GM12878 (cell line): ENCODE measurements around the gene IFT52. TPM values are rescaled to one million over a fixed set of nuclear protein-coding genes. Genes with fewer than 3 reads are reported as not detected.

Source experiments
- ATAC-seq: fragments of 200-7000 bp; cut with Tn5 transposase; 3 replicates; pipeline ENCODE4 v1.9.1; 2020; ENCODE audit warnings: mild to moderate bottlenecking, moderate library complexity
- BruUV-seq: library from RNA; stranded (reverse); fragments of 400-500 nt; replicated peaks from 2 replicates; lab custom pipeline; 2021; lab: Mats Ljungman, UMichigan
- CTCF ChIA-PET: fragments of 300-600 bp; sonication (Branson Sonifier 250); formaldehyde crosslinking; extraction: SDS; loops from one replicate; lab custom pipeline; 2021; ENCODE audit warnings: inconsistent platforms; lab: Yijun Ruan, JAX
- POLR2A ChIA-PET: fragments of 350-600 bp; formaldehyde crosslinking; extraction: SDS; loops from one replicate; lab custom pipeline; 2021; ENCODE audit warnings: inconsistent platforms; lab: Charles Lee
- RAD21 ChIA-PET: fragments of 300-600 bp; sonication (Branson Sonifier 250); formaldehyde crosslinking; loops from one replicate; lab custom pipeline; 2023; ENCODE audit warnings: antibody characterized with exemption; ENCODE audit not compliant: unreplicated experiment; lab: Charles Lee
- SMC1A ChIA-PET: fragments of 300-600 bp; sonication (Branson Sonifier 250); formaldehyde crosslinking; loops from one replicate; lab custom pipeline; 2023; ENCODE audit not compliant: unreplicated experiment, uncharacterized antibody; lab: Charles Lee
- DNase-seq: peaks from one replicate; pipeline ENCODE4 v3.0.0-alpha.2; 2011; ENCODE audit warnings: low read depth, low spot score
- FAIRE-seq: peaks from 3 replicates; lab custom pipeline; 2011; peaks lifted over from hg19 to GRCh38; lab: Jason Lieb, UNC
- H2AFZ ChIP-seq: 2 replicates; pipeline ENCODE4 v1.6.0; 2011; ENCODE audit warnings: low read depth, low read length, control low read depth; ENCODE audit not compliant: control insufficient read depth
- H3K27ac ChIP-seq: 2 replicates; pipeline ENCODE4 v1.5.1; 2011; ENCODE audit warnings: control low read depth; ENCODE audit not compliant: control insufficient read depth, insufficient read depth
- H3K27me3 ChIP-seq, 2 experiments: replicated peaks in 1 of 2; 2 replicates each; pipeline versions ENCODE4 v1.6.0 to v1.6.1; 2011; ENCODE audit warnings: low read length in 1 of 2; ENCODE audit not compliant: control insufficient read depth in 2 of 2, insufficient read depth in 2 of 2
- H3K36me3 ChIP-seq, 2 experiments: 2 replicates each; pipeline ENCODE4 v1.5.1; 2011; ENCODE audit warnings: low read length in 1 of 2; ENCODE audit not compliant: control insufficient read depth in 2 of 2, insufficient read depth in 2 of 2
- H3K4me1 ChIP-seq: 2 replicates; pipeline ENCODE4 v1.6.1; 2011; ENCODE audit warnings: mild to moderate bottlenecking, low read length, moderate library complexity, mixed read lengths; ENCODE audit not compliant: control insufficient read depth, insufficient read depth
- H3K4me2 ChIP-seq: 2 replicates; pipeline ENCODE4 v1.6.0; 2011; ENCODE audit warnings: control low read depth; ENCODE audit not compliant: control insufficient read depth, insufficient read depth
- H3K4me3 ChIP-seq: fragments of 200-600 bp; sonication (generic); 2 replicates; pipeline ENCODE4 v1.5.1; 2016
- H3K79me2 ChIP-seq: 2 replicates; pipeline ENCODE4 v1.6.0; 2011; ENCODE audit warnings: low read length; ENCODE audit not compliant: control insufficient read depth, insufficient read depth
- H3K9ac ChIP-seq: 2 replicates; pipeline ENCODE4 v1.8.0; 2011; ENCODE audit warnings: low read length, control low read depth, mixed read lengths; ENCODE audit not compliant: control insufficient read depth, insufficient read depth
- H3K9me3 ChIP-seq: replicated peaks from 3 replicates; pipeline ENCODE4 v1.5.1; 2011; ENCODE audit warnings: mild to moderate bottlenecking, low read length; ENCODE audit not compliant: control insufficient read depth, insufficient read depth
- H4K20me1 ChIP-seq: 2 replicates; pipeline ENCODE4 v1.6.0; 2011; ENCODE audit not compliant: control insufficient read depth, insufficient read depth
- CHD1 ChIP-seq: IDR thresholded peaks from 2 replicates; pipeline ENCODE4 v1.6.1; 2012; ENCODE audit warnings: low read depth, low read length, improper control_type of control experiment
- CHD2 ChIP-seq: IDR thresholded peaks from 2 replicates; pipeline ENCODE4 v1.6.1; 2011; ENCODE audit warnings: low read depth, low read length, improper control_type of control experiment, borderline replicate concordance
- NFIC ChIP-seq: IDR thresholded peaks from 2 replicates; pipeline ENCODE4 v1.6.1; 2012; ENCODE audit warnings: low read depth, mild to moderate bottlenecking, inconsistent platforms, low read length, moderate library complexity
- NFXL1 ChIP-seq: fragments of 450-650 bp; IDR thresholded peaks from 2 replicates; pipeline ENCODE4 v1.6.1; 2017; ENCODE audit warnings: antibody characterized with exemption, mild to moderate bottlenecking, borderline replicate concordance
- NR2C1 ChIP-seq: fragments of 450-650 bp; IDR thresholded peaks from 2 replicates; pipeline ENCODE4 v1.6.1; 2017; ENCODE audit warnings: antibody characterized with exemption, mild to moderate bottlenecking, moderate library complexity
- PAX8 ChIP-seq: fragments of 450-650 bp; IDR thresholded peaks from 2 replicates; pipeline ENCODE4 v1.6.1; 2017; ENCODE audit warnings: mild to moderate bottlenecking, moderate library complexity
- POLR2A ChIP-seq: IDR thresholded peaks from 2 replicates; pipeline ENCODE4 v1.6.1; 2011; ENCODE audit warnings: low read depth, mild to moderate bottlenecking, low read length
- RUNX3 ChIP-seq: IDR thresholded peaks from 2 replicates; pipeline ENCODE4 v1.6.1; 2012; ENCODE audit warnings: low read length, inconsistent platforms
- SMAD5 ChIP-seq: IDR thresholded peaks from 2 replicates; pipeline ENCODE4 v1.6.1; 2016; ENCODE audit warnings: antibody characterized with exemption, low read depth
- SREBF1 ChIP-seq: IDR thresholded peaks from 2 replicates; pipeline ENCODE4 v1.6.1; 2012; ENCODE audit warnings: mild to moderate bottlenecking, low read length
- ZNF24 ChIP-seq: fragments of 450-650 bp; IDR thresholded peaks from 2 replicates; pipeline ENCODE4 v1.6.1; 2017; ENCODE audit warnings: antibody characterized with exemption, mild to moderate bottlenecking
- WGBS: methylation state at CpG from one replicate; pipeline ENCODE4 v1.1.6; 2016; ENCODE audit warnings: low lambda C conversion rate; ENCODE audit not compliant: insufficient replicate concordance, insufficient coverage; ENCODE audit errors: missing lambda C conversion rate; 5-methylcytosine and 5-hydroxymethylcytosine counted together
- in situ Hi-C: fragments of 300-500 bp; cut with MboI; formaldehyde crosslinking; loops from 9 replicates; pipeline ENCODE4 v1.14.3; 2018; ENCODE audit warnings: mixed read lengths
- intact Hi-C: fragments of 100-400 bp; cut with micrococcal nuclease; formaldehyde crosslinking; loops from one replicate; pipeline ENCODE4 v1.14.2; 2022; ENCODE audit not compliant: unreplicated experiment
- polyA plus RNA-seq, 11 experiments: library from polyadenylated mRNA; depleted of rRNA in 4 of 11; unstranded in 6 of 11; stranded (reverse) in 5 of 11; fragments of >200 nt; fragmentation: Nextera tagmentation in 4 of 11; fragmentation: Illumina TruSeq in 1 of 11; extraction: Ambion mirVana in 4 of 11; extraction: Trizol in 1 of 11; gene quantifications; 1 replicate in 1 of 11; 2 replicates in 10 of 11; pipeline versions ENCODE4 v1.2.1 to v1.2.3, GENCODE V29; 2011 to 2016; ENCODE audit warnings: inconsistent platforms in 2 of 11, missing spikeins in 2 of 11, low read depth in 1 of 11
- total RNA-seq, 4 experiments: library from RNA; depleted of rRNA in 3 of 4; stranded (reverse); fragments of >200 nt in 3 of 4; fragmentation: Illumina TruSeq in 1 of 4; extraction: Trizol in 1 of 4; gene quantifications; 2 replicates each; pipeline versions ENCODE4 v1.2.1 to v1.2.3, GENCODE V29; 2013 to 2021
- TF ChIP-seq, protein P1 (sequence below): IDR thresholded peaks from 2 replicates; pipeline ENCODE4 v1.6.1; 2012; ENCODE audit warnings: low read length, inconsistent platforms
- TF ChIP-seq, protein P2 (sequence below): fragments of 450-650 bp; formaldehyde crosslinking; IDR thresholded peaks from 2 replicates; pipeline ENCODE4 v1.5.0; 2022; ENCODE audit warnings: mild to moderate bottlenecking, missing genetic modification characterization
- TF ChIP-seq, protein P3 (sequence below): fragments of 450-650 bp; IDR thresholded peaks from 2 replicates; pipeline ENCODE4 v1.6.1; 2017; ENCODE audit warnings: antibody characterized with exemption, mild to moderate bottlenecking, moderate library complexity

The IFT52 gene
- total and polyA plus RNA-seq, 10 of the 15 experiments (the other 5 are each of a cell fraction or from before 2014, with no cell fraction given), result 18.1 to 30.5 (median 26.0) TPM

- ChIA-PET SMC1A (interaction anchor here (1.5 to 2.5 kb wide), 2 partner anchors 10 to 16 kb away, joined by 3 to 8 read pairs; partner anchors contain the start of gene SGK2), POLR2A (no interaction called here), RAD21 (interaction anchor here (1.7 kb wide), 1 partner anchor 123 kb away, joined by 4 read pairs; no protein-coding TSS in a partner anchor), CTCF (no interaction called here)
- 35% methylated on average over 4 of the region's 4 CpGs for WGBS
- in situ Hi-C loops, result no loop called here
- no peaks in the 10 kb centered on the region for H3K79me2 ChIP-seq
- no peak for ATAC-seq
- no peak for DNase-seq
- H3K36me3 ChIP-seq, result no peaks in the 10 kb centered on the region
- BruUV-seq, result no TSS peak
- H3K4me3 ChIP-seq, result no peak overlapping the region
- no peaks in the 10 kb centered on the region for H4K20me1 ChIP-seq
- H3K4me2 ChIP-seq, result no peak overlapping the region
- H3K27me3 ChIP-seq, result no peaks in the 10 kb centered on the region
- no peak overlapping the region for H2AFZ ChIP-seq
- intact Hi-C loops, result no loop called here
- H3K9ac ChIP-seq, result no peak overlapping the region
- no peaks in the 10 kb centered on the region for H3K4me1 ChIP-seq
- no peak overlapping the region for H3K27ac ChIP-seq
- TF ChIP-seq PAX8 (no peak), ZNF24 (no peak), CHD2 (no peak), POLR2A (no peak), NR2C1 (no peak), NFIC (no peak), SMAD5 (no peak), RUNX3 (no peak), SREBF1 (no peak), NFXL1 (no peak), CHD1 (no peak)
- TF ChIP-seq, protein P1, sequence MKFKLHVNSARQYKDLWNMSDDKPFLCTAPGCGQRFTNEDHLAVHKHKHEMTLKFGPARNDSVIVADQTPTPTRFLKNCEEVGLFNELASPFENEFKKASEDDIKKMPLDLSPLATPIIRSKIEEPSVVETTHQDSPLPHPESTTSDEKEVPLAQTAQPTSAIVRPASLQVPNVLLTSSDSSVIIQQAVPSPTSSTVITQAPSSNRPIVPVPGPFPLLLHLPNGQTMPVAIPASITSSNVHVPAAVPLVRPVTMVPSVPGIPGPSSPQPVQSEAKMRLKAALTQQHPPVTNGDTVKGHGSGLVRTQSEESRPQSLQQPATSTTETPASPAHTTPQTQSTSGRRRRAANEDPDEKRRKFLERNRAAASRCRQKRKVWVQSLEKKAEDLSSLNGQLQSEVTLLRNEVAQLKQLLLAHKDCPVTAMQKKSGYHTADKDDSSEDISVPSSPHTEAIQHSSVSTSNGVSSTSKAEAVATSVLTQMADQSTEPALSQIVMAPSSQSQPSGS, result no peak
- TF ChIP-seq, protein P2, sequence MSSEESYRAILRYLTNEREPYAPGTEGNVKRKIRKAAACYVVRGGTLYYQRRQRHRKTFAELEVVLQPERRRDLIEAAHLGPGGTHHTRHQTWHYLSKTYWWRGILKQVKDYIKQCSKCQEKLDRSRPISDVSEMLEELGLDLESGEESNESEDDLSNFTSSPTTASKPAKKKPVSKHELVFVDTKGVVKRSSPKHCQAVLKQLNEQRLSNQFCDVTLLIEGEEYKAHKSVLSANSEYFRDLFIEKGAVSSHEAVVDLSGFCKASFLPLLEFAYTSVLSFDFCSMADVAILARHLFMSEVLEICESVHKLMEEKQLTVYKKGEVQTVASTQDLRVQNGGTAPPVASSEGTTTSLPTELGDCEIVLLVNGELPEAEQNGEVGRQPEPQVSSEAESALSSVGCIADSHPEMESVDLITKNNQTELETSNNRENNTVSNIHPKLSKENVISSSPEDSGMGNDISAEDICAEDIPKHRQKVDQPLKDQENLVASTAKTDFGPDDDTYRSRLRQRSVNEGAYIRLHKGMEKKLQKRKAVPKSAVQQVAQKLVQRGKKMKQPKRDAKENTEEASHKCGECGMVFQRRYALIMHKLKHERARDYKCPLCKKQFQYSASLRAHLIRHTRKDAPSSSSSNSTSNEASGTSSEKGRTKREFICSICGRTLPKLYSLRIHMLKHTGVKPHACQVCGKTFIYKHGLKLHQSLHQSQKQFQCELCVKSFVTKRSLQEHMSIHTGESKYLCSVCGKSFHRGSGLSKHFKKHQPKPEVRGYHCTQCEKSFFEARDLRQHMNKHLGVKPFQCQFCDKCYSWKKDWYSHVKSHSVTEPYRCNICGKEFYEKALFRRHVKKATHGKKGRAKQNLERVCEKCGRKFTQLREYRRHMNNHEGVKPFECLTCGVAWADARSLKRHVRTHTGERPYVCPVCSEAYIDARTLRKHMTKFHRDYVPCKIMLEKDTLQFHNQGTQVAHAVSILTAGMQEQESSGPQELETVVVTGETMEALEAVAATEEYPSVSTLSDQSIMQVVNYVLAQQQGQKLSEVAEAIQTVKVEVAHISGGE (CRISPR knock-in tag), result no peak
- TF ChIP-seq, protein P3, sequence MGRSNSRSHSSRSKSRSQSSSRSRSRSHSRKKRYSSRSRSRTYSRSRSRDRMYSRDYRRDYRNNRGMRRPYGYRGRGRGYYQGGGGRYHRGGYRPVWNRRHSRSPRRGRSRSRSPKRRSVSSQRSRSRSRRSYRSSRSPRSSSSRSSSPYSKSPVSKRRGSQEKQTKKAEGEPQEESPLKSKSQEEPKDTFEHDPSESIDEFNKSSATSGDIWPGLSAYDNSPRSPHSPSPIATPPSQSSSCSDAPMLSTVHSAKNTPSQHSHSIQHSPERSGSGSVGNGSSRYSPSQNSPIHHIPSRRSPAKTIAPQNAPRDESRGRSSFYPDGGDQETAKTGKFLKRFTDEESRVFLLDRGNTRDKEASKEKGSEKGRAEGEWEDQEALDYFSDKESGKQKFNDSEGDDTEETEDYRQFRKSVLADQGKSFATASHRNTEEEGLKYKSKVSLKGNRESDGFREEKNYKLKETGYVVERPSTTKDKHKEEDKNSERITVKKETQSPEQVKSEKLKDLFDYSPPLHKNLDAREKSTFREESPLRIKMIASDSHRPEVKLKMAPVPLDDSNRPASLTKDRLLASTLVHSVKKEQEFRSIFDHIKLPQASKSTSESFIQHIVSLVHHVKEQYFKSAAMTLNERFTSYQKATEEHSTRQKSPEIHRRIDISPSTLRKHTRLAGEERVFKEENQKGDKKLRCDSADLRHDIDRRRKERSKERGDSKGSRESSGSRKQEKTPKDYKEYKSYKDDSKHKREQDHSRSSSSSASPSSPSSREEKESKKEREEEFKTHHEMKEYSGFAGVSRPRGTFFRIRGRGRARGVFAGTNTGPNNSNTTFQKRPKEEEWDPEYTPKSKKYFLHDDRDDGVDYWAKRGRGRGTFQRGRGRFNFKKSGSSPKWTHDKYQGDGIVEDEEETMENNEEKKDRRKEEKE, result no peak
- no peak for FAIRE-seq
- no peaks in the 10 kb centered on the region for H3K9me3 ChIP-seq
Observed at GRCh38 chr20:43568706-43569105, 22.0 kb upstream of the IFT52 start.
